ENCODE results near the gene SPATS1. TPM values are rescaled to one million over a fixed set of nuclear protein-coding genes. Genes with fewer than 3 reads are reported as not detected.

SPATS1 gene
- total and polyA plus RNA-seq, 2 of the 13 experiments (the other 11 are each of a cell fraction or from before 2014, with no cell fraction given), result not detected

Other genes starting within 250 kb of the SPATS1 start
- gene MRPL14, start 215.2 kb upstream of the SPATS1 start, total RNA-seq (2016; rRNA removed; fragmentation: Illumina TruSeq; extraction: Trizol), result 178 and 191 TPM in 2 replicates
- 157 and 166 TPM in 2 replicates for gene MRPL14, start 215.2 kb upstream of the SPATS1 start, polyA plus RNA-seq (2011; rRNA removed)
- gene TMEM63B, start 215.1 kb upstream of the SPATS1 start, total RNA-seq (2016; rRNA removed; fragmentation: Illumina TruSeq; extraction: Trizol), result 13.9 and 27.4 TPM in 2 replicates
- 75.8 and 83.8 TPM in 2 replicates for gene TMEM63B, start 215.1 kb upstream of the SPATS1 start, polyA plus RNA-seq (2011; rRNA removed)
- 0.07 TPM in 1 of 2 replicates, not detected in the other for gene CAPN11, start 183.8 kb upstream of the SPATS1 start, total RNA-seq (2016; rRNA removed; fragmentation: Illumina TruSeq; extraction: Trizol)
- 0.11 and 0.13 TPM in 2 replicates for gene CAPN11, start 183.8 kb upstream of the SPATS1 start, polyA plus RNA-seq (2011; rRNA removed)
- gene MYMX, start 125.7 kb upstream of the SPATS1 start, total RNA-seq (2016; rRNA removed; fragmentation: Illumina TruSeq; extraction: Trizol), result not detected in 2 replicates
- gene MYMX, start 125.7 kb upstream of the SPATS1 start, polyA plus RNA-seq (2011; rRNA removed), result 0.14 TPM in 1 of 2 replicates, not detected in the other
- 23.1 and 43.2 TPM in 2 replicates for gene SLC29A1, start 119.1 kb upstream of the SPATS1 start, total RNA-seq (2016; rRNA removed; fragmentation: Illumina TruSeq; extraction: Trizol)
- 95.5 and 106 TPM in 2 replicates for gene SLC29A1, start 119.1 kb upstream of the SPATS1 start, polyA plus RNA-seq (2011; rRNA removed)
- 1,472 and 2,212 TPM in 2 replicates for gene HSP90AB1, start 95.5 kb upstream of the SPATS1 start, total RNA-seq (2016; rRNA removed; fragmentation: Illumina TruSeq; extraction: Trizol)
- 1,076 and 1,325 TPM in 2 replicates for gene HSP90AB1, start 95.5 kb upstream of the SPATS1 start, polyA plus RNA-seq (2011; rRNA removed)
- 34.9 and 61.1 TPM in 2 replicates for gene SLC35B2, start 85.1 kb upstream of the SPATS1 start, total RNA-seq (2016; rRNA removed; fragmentation: Illumina TruSeq; extraction: Trizol)
- 148 and 168 TPM in 2 replicates for gene SLC35B2, start 85.1 kb upstream of the SPATS1 start, polyA plus RNA-seq (2011; rRNA removed)
- 14.5 and 15.0 TPM in 2 replicates for gene NFKBIE, start 77.1 kb upstream of the SPATS1 start, total RNA-seq (2016; rRNA removed; fragmentation: Illumina TruSeq; extraction: Trizol)
- 6.7 and 8.5 TPM in 2 replicates for gene NFKBIE, start 77.1 kb upstream of the SPATS1 start, polyA plus RNA-seq (2011; rRNA removed)
- not detected in 2 replicates for gene TMEM151B, start 72.2 kb upstream of the SPATS1 start, total RNA-seq (2016; rRNA removed; fragmentation: Illumina TruSeq; extraction: Trizol)
- 0.01 TPM in 1 of 2 replicates, not detected in the other for gene TMEM151B, start 72.2 kb upstream of the SPATS1 start, polyA plus RNA-seq (2011; rRNA removed)
- 13.7 and 24.1 TPM in 2 replicates for gene AARS2, start 29.3 kb upstream of the SPATS1 start, total RNA-seq (2016; rRNA removed; fragmentation: Illumina TruSeq; extraction: Trizol)
- gene AARS2, start 29.3 kb upstream of the SPATS1 start, polyA plus RNA-seq (2011; rRNA removed), result 7.5 and 8.3 TPM in 2 replicates
- gene CDC5L, start 45.1 kb downstream of the SPATS1 start, total RNA-seq (2016; rRNA removed; fragmentation: Illumina TruSeq; extraction: Trizol), result 34.2 and 54.5 TPM in 2 replicates
- 8.5 and 11.0 TPM in 2 replicates for gene CDC5L, start 45.1 kb downstream of the SPATS1 start, polyA plus RNA-seq (2011; rRNA removed)

Measured in HepG2 (cell line).